ENCODE measurements around the gene COG5.

Gene COG5

DNA sequence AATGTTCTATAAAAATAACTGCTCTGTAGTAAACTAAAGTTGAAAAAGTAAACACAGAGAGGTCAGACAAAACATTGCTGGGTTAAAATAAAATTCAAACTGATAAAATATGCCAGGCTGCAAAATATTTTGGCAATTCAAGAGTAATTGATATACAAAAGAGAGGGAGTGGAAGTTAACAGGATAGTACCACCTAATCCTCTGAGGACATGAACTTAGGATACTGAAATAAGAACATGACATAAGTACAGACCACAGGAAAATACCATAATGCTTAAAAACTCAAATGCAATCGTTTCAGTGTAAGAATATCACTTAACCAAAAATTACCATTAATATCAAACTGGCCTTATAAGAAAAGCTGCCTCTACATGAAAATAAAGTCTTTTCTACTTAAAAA, 131.5 kb downstream of the COG5 start:
- Mint-ChIP-seq H3K4me3 (no peak overlapping the region), H3K36me3 (ENCODE audit: low read depth) (peaks cover 66% of the 10 kb centered on the region), H3K27me3 (ENCODE audit: low read depth, poor library complexity) (no peaks in the 10 kb centered on the region), H3K9me3 (peaks cover 42% of the 10 kb centered on the region), H3K27ac (no peak overlapping the region), H3K4me1 (no peaks in the 10 kb centered on the region)
- DNase-seq: no peak
- TF ChIP-seq CTCF (IDR thresholded peaks at IDR 0.05): no peak

- Mint-ChIP-seq H3K4me1 (no peaks in the 10 kb centered on the region), H3K9me3 (peaks cover 37% of the 10 kb centered on the region), H3K27ac (no peak overlapping the region), H3K4me3 (no peak overlapping the region), H3K27me3 (ENCODE audit: low read depth, poor library complexity) (no peaks in the 10 kb centered on the region), H3K36me3 (ENCODE audit: low read depth) (peaks cover 54% of the 10 kb centered on the region)
- no peak for DNase-seq
- no peak for TF ChIP-seq CTCF (IDR thresholded peaks at IDR 0.05)
These were observed 133.7 kb downstream of the COG5 start for GRCh38 chr7:107430057-107430456.

DNA sequence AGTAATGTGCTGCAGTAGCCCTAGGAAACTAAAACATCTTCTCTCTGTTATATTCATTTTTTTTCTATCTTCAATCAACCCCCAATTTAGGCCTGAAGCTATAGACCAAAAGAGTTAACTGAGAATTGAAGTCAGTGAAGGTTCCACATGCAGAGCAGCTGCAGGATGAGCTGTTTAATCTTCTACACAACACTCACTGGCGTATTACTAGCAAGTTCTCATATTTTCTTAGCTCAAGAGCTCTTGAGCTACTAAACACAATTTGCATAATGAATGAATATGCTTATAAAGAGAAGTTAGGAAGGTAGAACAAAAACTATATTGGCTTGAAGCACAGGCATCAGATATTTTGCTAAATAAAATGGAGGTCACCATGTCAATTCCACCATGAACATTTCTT, 135.1 kb downstream of the COG5 start:
- Mint-ChIP-seq H3K4me3 (no peak overlapping the region), H3K9me3 (peaks cover 27% of the 10 kb centered on the region), H3K27ac (no peak overlapping the region), H3K27me3 (ENCODE audit: low read depth, poor library complexity) (no peaks in the 10 kb centered on the region), H3K4me1 (no peaks in the 10 kb centered on the region), H3K36me3 (ENCODE audit: low read depth) (peaks cover 44% of the 10 kb centered on the region)
- TF ChIP-seq CTCF (IDR thresholded peaks at IDR 0.05): no peak
- no peak for DNase-seq

DNA sequence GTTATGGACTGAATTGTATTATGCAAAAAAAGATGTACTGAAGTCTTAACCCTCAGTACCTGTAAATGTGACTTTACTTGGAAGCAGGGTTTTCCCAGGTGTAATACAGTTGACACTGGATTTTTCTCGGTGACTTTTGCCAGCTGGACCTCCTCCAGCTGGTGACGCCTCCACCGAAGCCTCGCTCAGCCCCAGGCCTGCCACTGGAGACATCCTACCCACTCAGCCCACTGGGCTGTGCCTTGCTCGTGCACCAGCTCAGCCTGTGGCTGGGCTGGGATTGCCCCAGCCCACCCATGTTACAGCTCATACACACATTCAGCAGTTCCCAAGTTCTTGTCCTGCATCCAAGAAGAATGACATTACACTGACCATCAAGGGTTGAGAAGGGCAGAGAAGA, 136.3 kb downstream of the COG5 start:
- H3K4me3 Mint-ChIP-seq: no peak overlapping the region
- no peak for DNase-seq
- H3K4me1 Mint-ChIP-seq: no peaks in the 10 kb centered on the region
- peaks cover 33% of the 10 kb centered on the region for H3K36me3 Mint-ChIP-seq (ENCODE audit: low read depth)
- H3K27ac Mint-ChIP-seq: no peak overlapping the region
- H3K27me3 Mint-ChIP-seq (ENCODE audit: low read depth, poor library complexity): no peaks in the 10 kb centered on the region
- no peak for TF ChIP-seq CTCF (IDR thresholded peaks at IDR 0.05)
- H3K9me3 Mint-ChIP-seq: peaks cover 16% of the 10 kb centered on the region

GRCh38 chr7:107414198-107414597, 149.5 kb downstream of the COG5 start:
- no peaks in the 10 kb centered on the region for H3K27me3 Mint-ChIP-seq (ENCODE audit: low read depth, poor library complexity)
- H3K4me3 Mint-ChIP-seq: no peak overlapping the region
- peaks cover 18% of the 10 kb centered on the region for H3K36me3 Mint-ChIP-seq (ENCODE audit: low read depth)
- DNase-seq: no peak
- no peaks in the 10 kb centered on the region for H3K4me1 Mint-ChIP-seq
- no peak overlapping the region for H3K27ac Mint-ChIP-seq
- no peak for TF ChIP-seq CTCF (IDR thresholded peaks at IDR 0.05)
- no peaks in the 10 kb centered on the region for H3K9me3 Mint-ChIP-seq

GRCh38 chr7:107408349-107408748, 155.4 kb downstream of the COG5 start:
- H3K9me3 Mint-ChIP-seq: no peaks in the 10 kb centered on the region
- peaks cover 24% of the 10 kb centered on the region for H3K36me3 Mint-ChIP-seq (ENCODE audit: low read depth)
- DNase-seq: no peak
- H3K4me3 Mint-ChIP-seq: no peak overlapping the region
- H3K27ac Mint-ChIP-seq: no peak overlapping the region
- no peak for TF ChIP-seq CTCF (IDR thresholded peaks at IDR 0.05)
- H3K4me1 Mint-ChIP-seq: no peaks in the 10 kb centered on the region
- H3K27me3 Mint-ChIP-seq (ENCODE audit: low read depth, poor library complexity): no peaks in the 10 kb centered on the region
